ENCODE data around the gene KLHDC8B.

DNA sequence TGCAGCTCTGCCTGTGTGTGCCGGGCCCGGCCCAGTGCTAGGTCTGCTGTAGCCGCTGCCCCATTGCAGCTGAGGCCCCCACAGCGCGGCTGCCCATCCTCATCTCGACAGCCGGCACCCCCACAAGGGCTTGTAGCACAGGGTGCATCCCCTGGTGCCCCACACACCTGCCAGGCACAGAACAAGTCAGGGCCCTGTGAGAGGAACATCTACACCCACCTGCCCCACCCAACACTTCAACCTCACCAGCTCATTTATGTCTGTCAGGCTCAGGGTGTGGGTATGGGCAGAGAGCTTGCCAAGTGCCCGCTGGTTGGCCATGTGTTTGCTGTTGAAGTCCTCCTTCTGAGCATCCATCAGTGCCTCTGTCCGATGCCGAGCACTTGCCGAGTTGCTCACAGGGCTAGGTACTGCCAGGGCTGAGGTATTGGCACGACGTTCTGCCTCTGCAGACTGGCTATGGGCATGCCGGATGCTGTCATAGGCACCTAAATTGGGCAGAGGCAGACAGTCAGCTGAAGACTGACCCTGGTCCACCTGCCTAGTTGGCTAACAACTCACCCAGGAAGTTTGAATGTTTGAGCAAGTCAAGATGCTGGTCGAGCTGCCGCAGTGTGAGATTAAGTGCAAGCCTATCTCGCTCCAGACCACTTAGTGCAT is 48.4 kb upstream of the KLHDC8B start:
- TF ChIP-seq, protein P1, sequence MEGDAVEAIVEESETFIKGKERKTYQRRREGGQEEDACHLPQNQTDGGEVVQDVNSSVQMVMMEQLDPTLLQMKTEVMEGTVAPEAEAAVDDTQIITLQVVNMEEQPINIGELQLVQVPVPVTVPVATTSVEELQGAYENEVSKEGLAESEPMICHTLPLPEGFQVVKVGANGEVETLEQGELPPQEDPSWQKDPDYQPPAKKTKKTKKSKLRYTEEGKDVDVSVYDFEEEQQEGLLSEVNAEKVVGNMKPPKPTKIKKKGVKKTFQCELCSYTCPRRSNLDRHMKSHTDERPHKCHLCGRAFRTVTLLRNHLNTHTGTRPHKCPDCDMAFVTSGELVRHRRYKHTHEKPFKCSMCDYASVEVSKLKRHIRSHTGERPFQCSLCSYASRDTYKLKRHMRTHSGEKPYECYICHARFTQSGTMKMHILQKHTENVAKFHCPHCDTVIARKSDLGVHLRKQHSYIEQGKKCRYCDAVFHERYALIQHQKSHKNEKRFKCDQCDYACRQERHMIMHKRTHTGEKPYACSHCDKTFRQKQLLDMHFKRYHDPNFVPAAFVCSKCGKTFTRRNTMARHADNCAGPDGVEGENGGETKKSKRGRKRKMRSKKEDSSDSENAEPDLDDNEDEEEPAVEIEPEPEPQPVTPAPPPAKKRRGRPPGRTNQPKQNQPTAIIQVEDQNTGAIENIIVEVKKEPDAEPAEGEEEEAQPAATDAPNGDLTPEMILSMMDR (IDR thresholded peaks at IDR 0.05; ENCODE audit: low read length), result no peak
- TF ChIP-seq EZH2 (IDR thresholded peaks at IDR 0.05; ENCODE audit: borderline replicate concordance, low read length), result no peak
